ENCODE results near the gene FAU.

DNA sequence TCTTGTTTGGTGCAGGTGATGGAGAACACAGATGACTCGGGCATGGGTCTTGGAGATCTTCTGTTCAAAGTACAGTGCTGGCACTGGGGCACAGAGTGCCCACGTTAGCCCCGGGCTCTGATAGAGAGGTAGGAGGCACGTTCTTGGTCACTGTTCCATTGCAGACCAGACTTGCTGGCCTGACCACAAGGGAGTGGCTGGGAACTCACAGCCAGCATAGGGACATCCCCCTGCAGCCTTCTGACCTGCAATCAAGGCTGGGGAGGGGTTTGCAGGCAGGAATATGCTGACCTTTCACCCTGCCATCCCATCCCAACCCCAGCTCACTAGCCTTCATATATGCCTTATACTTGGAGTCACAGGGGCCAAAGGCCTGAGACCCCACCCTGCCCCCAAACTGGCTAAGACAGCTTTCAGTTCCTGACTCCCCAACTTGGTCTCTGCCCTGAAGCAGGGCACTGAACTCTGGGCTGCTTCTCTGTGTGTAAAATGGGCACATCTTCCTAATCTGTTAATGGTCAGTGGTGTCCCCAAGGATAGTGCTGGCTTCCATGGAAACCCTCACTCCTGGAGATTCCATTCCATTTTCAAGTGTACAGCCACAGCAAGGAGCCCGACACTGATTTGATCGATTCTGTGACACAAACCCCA, 4.8 kb upstream of the FAU start:
- TF ChIP-seq, protein P1, sequence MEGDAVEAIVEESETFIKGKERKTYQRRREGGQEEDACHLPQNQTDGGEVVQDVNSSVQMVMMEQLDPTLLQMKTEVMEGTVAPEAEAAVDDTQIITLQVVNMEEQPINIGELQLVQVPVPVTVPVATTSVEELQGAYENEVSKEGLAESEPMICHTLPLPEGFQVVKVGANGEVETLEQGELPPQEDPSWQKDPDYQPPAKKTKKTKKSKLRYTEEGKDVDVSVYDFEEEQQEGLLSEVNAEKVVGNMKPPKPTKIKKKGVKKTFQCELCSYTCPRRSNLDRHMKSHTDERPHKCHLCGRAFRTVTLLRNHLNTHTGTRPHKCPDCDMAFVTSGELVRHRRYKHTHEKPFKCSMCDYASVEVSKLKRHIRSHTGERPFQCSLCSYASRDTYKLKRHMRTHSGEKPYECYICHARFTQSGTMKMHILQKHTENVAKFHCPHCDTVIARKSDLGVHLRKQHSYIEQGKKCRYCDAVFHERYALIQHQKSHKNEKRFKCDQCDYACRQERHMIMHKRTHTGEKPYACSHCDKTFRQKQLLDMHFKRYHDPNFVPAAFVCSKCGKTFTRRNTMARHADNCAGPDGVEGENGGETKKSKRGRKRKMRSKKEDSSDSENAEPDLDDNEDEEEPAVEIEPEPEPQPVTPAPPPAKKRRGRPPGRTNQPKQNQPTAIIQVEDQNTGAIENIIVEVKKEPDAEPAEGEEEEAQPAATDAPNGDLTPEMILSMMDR (IDR thresholded peaks at IDR 0.05 in 2 of 3, conservative IDR thresholded peaks at IDR 0.05 in 1 of 3; ENCODE audit: borderline replicate concordance in 1 of 3, insufficient read depth in 1 of 3, low read depth in 2 of 3, low read length in 2 of 3), result no peak
- TF ChIP-seq CBX3 (IDR thresholded peaks at IDR 0.05; ENCODE audit: low read depth) (no peak), CEBPB (IDR thresholded peaks at IDR 0.05; ENCODE audit: low read depth) (no peak), EZH2 (IDR thresholded peaks at IDR 0.05) (no peak), POLR2A (IDR thresholded peaks at IDR 0.05; ENCODE audit: borderline replicate concordance, extremely low read depth, insufficient read depth, insufficient read length) (no peak), ZNF274 (IDR thresholded peaks at IDR 0.05; ENCODE audit: low read depth, low read length) (no peak), RAD21 (IDR thresholded peaks at IDR 0.05; ENCODE audit: low read depth) (no peak), SP1 (IDR thresholded peaks at IDR 0.05; ENCODE audit: low read depth) (no peak), POLR2AphosphoS5 (IDR thresholded peaks at IDR 0.05; ENCODE audit: low read depth, low read length) (no peak; the same call in none of the 2 replicates), YY1 (IDR thresholded peaks at IDR 0.05; ENCODE audit: extremely low read depth, insufficient replicate concordance, low read depth, low read length) (no peak), ZFX (IDR thresholded peaks at IDR 0.05) (no peak)
- TF ChIP-seq, protein P2, sequence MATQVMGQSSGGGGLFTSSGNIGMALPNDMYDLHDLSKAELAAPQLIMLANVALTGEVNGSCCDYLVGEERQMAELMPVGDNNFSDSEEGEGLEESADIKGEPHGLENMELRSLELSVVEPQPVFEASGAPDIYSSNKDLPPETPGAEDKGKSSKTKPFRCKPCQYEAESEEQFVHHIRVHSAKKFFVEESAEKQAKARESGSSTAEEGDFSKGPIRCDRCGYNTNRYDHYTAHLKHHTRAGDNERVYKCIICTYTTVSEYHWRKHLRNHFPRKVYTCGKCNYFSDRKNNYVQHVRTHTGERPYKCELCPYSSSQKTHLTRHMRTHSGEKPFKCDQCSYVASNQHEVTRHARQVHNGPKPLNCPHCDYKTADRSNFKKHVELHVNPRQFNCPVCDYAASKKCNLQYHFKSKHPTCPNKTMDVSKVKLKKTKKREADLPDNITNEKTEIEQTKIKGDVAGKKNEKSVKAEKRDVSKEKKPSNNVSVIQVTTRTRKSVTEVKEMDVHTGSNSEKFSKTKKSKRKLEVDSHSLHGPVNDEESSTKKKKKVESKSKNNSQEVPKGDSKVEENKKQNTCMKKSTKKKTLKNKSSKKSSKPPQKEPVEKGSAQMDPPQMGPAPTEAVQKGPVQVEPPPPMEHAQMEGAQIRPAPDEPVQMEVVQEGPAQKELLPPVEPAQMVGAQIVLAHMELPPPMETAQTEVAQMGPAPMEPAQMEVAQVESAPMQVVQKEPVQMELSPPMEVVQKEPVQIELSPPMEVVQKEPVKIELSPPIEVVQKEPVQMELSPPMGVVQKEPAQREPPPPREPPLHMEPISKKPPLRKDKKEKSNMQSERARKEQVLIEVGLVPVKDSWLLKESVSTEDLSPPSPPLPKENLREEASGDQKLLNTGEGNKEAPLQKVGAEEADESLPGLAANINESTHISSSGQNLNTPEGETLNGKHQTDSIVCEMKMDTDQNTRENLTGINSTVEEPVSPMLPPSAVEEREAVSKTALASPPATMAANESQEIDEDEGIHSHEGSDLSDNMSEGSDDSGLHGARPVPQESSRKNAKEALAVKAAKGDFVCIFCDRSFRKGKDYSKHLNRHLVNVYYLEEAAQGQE (IDR thresholded peaks at IDR 0.05; ENCODE audit: low read depth), result no peak
- TF ChIP-seq, protein P3, sequence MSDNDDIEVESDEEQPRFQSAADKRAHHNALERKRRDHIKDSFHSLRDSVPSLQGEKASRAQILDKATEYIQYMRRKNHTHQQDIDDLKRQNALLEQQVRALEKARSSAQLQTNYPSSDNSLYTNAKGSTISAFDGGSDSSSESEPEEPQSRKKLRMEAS (IDR thresholded peaks at IDR 0.05), result no peak

Data from HCT116 (cell line).